Measurements from ENCODE around the gene SFXN4.

DNA sequence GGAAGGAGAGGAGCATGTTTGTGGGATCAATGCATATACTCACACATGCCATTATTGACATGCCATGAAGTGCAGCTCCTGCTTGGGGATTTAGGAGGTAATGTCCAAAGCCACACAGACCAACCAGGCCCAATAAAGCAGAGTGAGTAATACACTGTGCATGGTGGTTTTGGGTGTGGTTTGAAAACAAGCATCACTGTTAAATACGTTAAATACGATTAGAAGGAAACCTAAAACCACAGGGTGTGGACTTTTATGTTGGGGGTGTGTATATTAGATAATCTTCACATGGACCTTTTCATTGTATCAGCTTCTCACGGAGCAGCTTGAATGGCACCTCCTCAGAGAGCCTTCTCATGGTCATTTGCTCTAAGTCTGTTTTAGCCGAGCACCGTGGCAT, 74.5 kb downstream of the SFXN4 start:
- TF ChIP-seq, protein P1, sequence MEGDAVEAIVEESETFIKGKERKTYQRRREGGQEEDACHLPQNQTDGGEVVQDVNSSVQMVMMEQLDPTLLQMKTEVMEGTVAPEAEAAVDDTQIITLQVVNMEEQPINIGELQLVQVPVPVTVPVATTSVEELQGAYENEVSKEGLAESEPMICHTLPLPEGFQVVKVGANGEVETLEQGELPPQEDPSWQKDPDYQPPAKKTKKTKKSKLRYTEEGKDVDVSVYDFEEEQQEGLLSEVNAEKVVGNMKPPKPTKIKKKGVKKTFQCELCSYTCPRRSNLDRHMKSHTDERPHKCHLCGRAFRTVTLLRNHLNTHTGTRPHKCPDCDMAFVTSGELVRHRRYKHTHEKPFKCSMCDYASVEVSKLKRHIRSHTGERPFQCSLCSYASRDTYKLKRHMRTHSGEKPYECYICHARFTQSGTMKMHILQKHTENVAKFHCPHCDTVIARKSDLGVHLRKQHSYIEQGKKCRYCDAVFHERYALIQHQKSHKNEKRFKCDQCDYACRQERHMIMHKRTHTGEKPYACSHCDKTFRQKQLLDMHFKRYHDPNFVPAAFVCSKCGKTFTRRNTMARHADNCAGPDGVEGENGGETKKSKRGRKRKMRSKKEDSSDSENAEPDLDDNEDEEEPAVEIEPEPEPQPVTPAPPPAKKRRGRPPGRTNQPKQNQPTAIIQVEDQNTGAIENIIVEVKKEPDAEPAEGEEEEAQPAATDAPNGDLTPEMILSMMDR (IDR thresholded peaks at IDR 0.05): no peak
- no peak for TF ChIP-seq POLR2A (IDR thresholded peaks at IDR 0.05)

All from adrenal gland (tissue), 5 donors.